ENCODE data around the gene HMOX2. TPM values are rescaled to one million over a fixed set of nuclear protein-coding genes. Genes with fewer than 3 reads are reported as not detected.
A peak's percentile ranks its signal among the peaks of the same experiment; 100 is the strongest.

Gene HMOX2
- polyA plus RNA-seq, 3 donors from 2014 or later: 130 to 225 (median 196) TPM

DNA sequence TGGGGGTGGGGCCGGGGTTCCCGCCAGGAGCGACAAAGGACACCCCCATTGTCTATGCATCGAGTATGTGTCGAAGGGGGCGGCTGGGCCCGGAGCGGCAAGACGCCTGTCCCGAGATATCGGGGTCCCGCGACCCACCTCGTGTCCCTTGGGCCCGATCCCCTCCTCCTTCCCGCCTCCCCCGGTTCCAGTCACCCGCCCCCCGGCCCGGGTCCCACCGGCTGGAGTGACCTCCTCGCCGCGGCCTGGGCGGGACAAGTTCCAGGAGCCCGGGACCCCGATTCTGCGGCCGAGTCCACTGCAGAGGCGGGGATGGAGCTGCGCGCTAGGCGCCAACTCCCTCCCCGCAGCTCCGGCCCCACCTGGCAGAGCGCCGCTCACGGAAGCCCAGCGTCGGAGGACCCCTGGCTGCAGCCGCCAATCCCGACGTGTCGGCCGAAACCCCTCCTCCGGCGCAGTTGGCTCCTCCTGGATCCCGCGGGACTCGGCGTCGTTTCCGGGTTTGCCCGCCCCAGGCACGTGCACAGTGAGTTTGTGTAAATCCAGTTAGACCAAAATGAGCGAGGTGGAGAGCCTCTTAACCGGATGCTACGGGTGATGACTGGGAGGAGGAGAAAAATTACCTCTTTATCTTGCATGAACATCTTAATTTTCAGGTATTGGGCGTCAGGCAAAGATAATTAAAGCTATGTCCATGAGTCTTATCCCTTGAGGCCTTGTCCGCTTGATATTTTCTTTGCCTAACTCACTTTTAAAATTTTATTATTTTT is 1.8 kb upstream of the HMOX2 start, which contains the start of gene NMRAL1:
Gene NMRAL1, minus strand, starts transcription at position 434 of the 770 bp plus-strand sequence. CDS start 493 bp downstream, outside the sequence.
- H3K27ac Mint-ChIP-seq: peak within 1 kb of the TSS; percentile 79 to 95 (median 94)
- H3K36me3 Mint-ChIP-seq: peaks cover 0 to 6% (median 4%) of the 10 kb centered on the region in 3 donors
- H3K9me3 Mint-ChIP-seq: no peaks in the 10 kb centered on the region
- H3K4me3 Mint-ChIP-seq: peak within 1 kb of the TSS; percentile 89 to 93 (median 91)
- H3K4me1 Mint-ChIP-seq: peaks cover 47 to 53% of the 10 kb centered on the region in 2 donors
- H3K27me3 Mint-ChIP-seq (ENCODE audit: low read depth in 3 of 3): peaks cover 4 to 5% (median 4%) of the 10 kb centered on the region in 3 donors
- DNase-seq: peak; percentile 82 to 86 (median 84)

DNA sequence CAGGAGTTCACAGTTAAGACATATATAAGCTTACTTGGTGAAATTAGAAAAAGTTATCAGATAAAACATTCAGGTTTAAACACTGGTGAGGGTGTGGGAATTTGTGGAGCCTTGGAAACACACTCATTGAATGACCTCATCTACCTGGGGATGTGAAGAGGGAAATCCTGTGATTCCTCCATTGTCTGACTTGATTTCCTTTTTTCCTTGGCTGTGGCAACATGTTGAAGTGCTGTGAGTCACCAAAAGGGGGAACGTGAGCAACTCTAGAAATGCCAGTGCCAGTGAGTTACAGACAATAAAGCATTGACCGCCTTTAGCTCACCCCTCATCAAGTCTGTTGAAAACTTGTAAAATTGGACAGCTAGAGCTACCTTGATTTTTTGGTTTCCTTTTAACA is 1.8 kb downstream of the HMOX2 start:
- H3K27me3 Mint-ChIP-seq (ENCODE audit: low read depth in 3 of 3): peaks cover 4 to 6% (median 6%) of the 10 kb centered on the region in 3 donors
- peak overlapping the region; percentile 90 to 93 (median 91) for H3K4me3 Mint-ChIP-seq
- H3K4me1 Mint-ChIP-seq: peaks cover 63 to 69% of the 10 kb centered on the region in 2 donors
- peak overlapping the region; percentile 82 to 90 (median 88) for H3K27ac Mint-ChIP-seq
- H3K36me3 Mint-ChIP-seq: peaks cover 2 to 6% (median 4%) of the 10 kb centered on the region in 3 donors
- DNase-seq: no peak
- H3K9me3 Mint-ChIP-seq: no peaks in the 10 kb centered on the region

DNA sequence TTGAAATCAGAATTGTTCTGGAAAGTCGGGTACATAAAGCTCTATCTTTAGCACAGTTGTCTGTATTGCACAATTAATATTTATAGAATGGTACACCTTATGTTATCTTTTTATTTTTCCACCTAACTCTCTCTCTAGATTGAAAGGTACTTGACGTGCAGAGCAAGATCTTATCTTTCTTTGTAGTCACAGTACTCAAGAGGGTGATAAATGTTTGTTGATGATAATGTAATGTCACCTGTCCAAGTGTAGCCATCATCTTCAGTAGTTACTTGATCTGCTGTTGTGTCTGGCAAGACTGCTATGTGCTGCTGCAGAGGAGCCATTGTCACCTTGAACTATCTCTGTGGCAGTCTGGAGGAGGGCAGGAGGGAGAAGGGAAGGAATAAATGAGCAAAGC is 5.3 kb downstream of the HMOX2 start:
- H3K27me3 Mint-ChIP-seq (ENCODE audit: low read depth in 3 of 3): peaks cover 0 to 4% (median 1%) of the 10 kb centered on the region in 3 donors
- H3K36me3 Mint-ChIP-seq: peaks cover 8 to 14% (median 10%) of the 10 kb centered on the region in 3 donors
- peak overlapping the region in 4 of 5 donors; percentile 0 to 47 (median 32) for H3K4me3 Mint-ChIP-seq
- DNase-seq: no peak
- H3K9me3 Mint-ChIP-seq: no peaks in the 10 kb centered on the region
- H3K4me1 Mint-ChIP-seq: peaks cover 59 to 60% of the 10 kb centered on the region in 2 donors
- peak overlapping the region; percentile 51 to 87 (median 74) for H3K27ac Mint-ChIP-seq

DNA sequence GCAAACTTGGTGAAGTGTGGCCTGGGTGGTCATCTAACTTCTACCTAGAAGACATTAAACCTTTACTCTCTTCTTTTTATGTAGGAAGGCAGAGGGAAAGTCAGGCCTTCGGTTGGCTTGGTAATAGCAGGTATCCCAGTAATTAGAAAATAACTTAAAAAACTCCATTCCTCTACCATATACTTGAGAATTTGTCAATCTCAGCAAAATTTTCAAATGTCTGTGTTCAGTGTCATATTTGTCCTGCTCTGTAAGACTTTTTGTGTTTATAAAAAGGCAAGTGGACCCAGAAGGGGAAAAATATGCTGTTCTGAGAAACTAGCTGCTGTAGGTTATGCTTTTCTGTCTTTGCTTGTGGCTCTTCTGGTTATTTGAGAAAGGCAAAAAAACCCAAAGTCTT is 5.8 kb downstream of the HMOX2 start:
- Mint-ChIP-seq H3K9me3 (no peaks in the 10 kb centered on the region), H3K4me1 (peaks cover 60 to 62% of the 10 kb centered on the region in 2 donors), H3K36me3 (peaks cover 8 to 14% (median 10%) of the 10 kb centered on the region in 3 donors), H3K4me3 (peak overlapping the region in 1 of 5 donors; percentile 36), H3K27ac (peak overlapping the region; percentile 51 to 87 (median 74)), H3K27me3 (ENCODE audit: low read depth in 3 of 3) (peaks cover 0 to 4% (median 1%) of the 10 kb centered on the region in 3 donors)
- DNase-seq: no peak

DNA sequence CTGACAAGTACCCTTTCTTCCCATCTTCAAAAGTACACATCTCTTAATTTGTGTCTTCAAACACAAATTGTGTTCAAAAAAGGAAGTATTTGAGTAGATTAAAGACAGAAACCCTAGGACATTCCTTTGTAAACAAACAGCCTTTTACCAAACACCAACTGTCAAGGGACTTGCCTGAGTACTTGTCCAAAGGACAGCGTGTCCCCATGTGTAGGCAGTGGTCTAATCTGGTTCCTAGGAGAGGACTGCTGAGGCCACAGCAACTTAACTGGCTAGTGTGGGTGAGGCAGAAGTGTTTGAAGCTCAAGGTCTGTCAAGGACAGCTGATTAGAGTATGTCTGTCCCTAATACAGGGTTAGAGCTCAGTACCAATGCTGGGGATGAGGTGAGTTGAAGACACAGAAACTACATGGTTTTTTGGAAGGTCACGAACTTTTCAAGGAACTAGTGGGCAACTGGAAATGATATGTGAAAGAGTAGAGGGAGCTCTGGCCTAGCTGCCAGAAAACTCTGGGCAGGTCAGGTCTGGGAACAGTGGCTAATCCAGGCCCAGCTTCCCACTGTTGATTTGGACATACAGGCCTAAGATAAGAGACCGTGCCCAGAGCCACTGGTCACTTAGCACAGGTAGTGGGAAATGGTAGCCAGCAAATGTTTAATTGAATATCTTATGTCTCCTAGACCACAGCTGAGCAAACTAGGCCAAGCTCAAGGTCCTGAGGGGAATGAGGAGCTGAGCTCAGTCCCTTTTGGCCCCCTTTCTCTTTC is 10.1 kb downstream of the HMOX2 start:
- peaks cover 0 to 7% (median 5%) of the 10 kb centered on the region in 3 donors for H3K27me3 Mint-ChIP-seq (ENCODE audit: low read depth in 3 of 3)
- H3K9me3 Mint-ChIP-seq: no peaks in the 10 kb centered on the region
- H3K4me3 Mint-ChIP-seq: peak overlapping the region in 2 of 5 donors; percentile 38 to 54
- peaks cover 71% of the 10 kb centered on the region in 2 donors for H3K4me1 Mint-ChIP-seq
- peak overlapping the region; percentile 67 to 96 (median 86) for H3K27ac Mint-ChIP-seq
- H3K36me3 Mint-ChIP-seq: peaks cover 10 to 24% (median 10%) of the 10 kb centered on the region in 3 donors
- no peak for DNase-seq

DNA sequence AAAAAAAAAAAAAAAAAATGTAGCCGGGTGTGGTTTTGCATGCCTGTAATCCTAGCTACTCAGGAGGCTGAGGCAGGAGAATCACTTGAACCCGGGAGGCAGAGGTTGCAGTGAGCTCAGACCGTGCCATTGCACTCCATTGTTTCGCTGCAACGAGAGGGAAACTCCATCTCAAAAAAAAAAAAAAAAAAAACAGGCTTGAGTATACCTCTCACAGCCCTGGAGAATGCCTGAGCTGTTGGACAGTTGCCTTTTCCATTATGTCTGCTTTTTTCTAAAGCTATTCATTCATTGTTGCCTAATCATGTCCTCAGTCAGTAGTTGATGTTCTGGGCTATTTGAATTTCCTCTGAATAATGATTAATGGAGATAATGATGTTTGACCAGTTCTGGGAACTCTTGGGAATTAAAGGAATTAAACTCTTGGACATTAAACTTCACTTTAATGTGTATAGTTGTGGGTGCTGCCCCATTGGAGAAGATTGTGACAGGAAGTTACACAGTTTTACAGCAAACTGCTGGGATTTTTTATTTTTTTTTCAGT is 11.8 kb downstream of the HMOX2 start:
- H3K27ac Mint-ChIP-seq: peak overlapping the region; percentile 86 to 98 (median 93)
- H3K9me3 Mint-ChIP-seq: no peaks in the 10 kb centered on the region
- DNase-seq: no peak
- H3K36me3 Mint-ChIP-seq: peaks cover 7 to 24% (median 10%) of the 10 kb centered on the region in 3 donors
- H3K4me3 Mint-ChIP-seq: peak overlapping the region; percentile 65 to 81 (median 77)
- H3K4me1 Mint-ChIP-seq: peaks cover 57 to 60% of the 10 kb centered on the region in 2 donors
- peaks cover 0 to 4% (median 4%) of the 10 kb centered on the region in 3 donors for H3K27me3 Mint-ChIP-seq (ENCODE audit: low read depth in 3 of 3)

DNA sequence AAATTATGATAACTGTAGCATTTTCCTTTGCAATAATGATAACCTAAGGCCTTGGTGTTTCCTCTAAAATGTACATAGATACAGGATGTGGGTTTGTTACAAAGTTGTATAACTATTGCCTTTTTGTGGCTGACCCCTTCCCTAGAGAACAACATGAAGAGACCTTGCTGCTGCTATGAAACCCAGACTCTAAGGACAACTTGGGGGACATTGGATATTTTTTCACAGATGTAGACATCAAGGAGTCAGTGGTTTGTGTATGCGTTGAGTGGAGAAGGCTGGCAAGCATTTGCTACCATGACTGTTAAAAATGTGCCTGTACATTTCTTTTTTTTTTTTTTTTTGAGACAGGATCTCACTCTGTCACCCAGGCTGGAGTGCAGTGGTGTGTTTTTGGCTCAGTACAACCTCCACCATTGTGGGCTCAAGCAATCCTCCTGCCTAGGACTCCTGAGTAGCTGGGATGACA is 12.3 kb downstream of the HMOX2 start:
- H3K9me3 Mint-ChIP-seq: no peaks in the 10 kb centered on the region
- peak overlapping the region; percentile 65 to 81 (median 77) for H3K4me3 Mint-ChIP-seq
- H3K36me3 Mint-ChIP-seq: peaks cover 5 to 27% (median 10%) of the 10 kb centered on the region in 3 donors
- H3K27ac Mint-ChIP-seq: peak overlapping the region; percentile 86 to 98 (median 93)
- peak; percentile 46 to 59 (median 57) for DNase-seq
- H3K4me1 Mint-ChIP-seq: peaks cover 58 to 62% of the 10 kb centered on the region in 2 donors
- peaks cover 0 to 4% (median 2%) of the 10 kb centered on the region in 3 donors for H3K27me3 Mint-ChIP-seq (ENCODE audit: low read depth in 3 of 3)

DNA sequence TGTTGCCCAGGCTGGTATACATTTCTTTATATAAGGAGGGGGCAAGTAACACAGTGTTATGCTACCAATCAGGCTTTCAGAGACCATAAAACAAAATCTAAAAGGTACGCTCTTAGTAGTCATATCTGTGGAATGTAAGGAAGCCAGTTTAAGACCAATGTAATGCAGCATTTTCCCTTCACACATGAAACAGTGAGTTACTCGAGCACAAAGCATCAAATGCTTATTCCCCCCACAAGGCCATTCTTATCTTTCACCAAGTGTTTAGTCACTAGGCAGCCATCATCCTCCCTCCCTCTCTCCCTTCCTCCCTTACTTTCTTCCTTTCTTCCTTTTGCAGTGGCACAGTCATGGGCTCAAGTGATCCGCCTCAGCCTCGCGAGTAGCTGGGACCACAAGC is 12.8 kb downstream of the HMOX2 start:
- peaks cover 63 to 67% of the 10 kb centered on the region in 2 donors for H3K4me1 Mint-ChIP-seq
- no peak for DNase-seq
- H3K4me3 Mint-ChIP-seq: peak overlapping the region; percentile 65 to 81 (median 77)
- peaks cover 0 to 4% (median 2%) of the 10 kb centered on the region in 3 donors for H3K27me3 Mint-ChIP-seq (ENCODE audit: low read depth in 3 of 3)
- no peaks in the 10 kb centered on the region for H3K9me3 Mint-ChIP-seq
- H3K27ac Mint-ChIP-seq: peak overlapping the region; percentile 86 to 98 (median 93)
- H3K36me3 Mint-ChIP-seq: peaks cover 5 to 27% (median 10%) of the 10 kb centered on the region in 3 donors

DNA sequence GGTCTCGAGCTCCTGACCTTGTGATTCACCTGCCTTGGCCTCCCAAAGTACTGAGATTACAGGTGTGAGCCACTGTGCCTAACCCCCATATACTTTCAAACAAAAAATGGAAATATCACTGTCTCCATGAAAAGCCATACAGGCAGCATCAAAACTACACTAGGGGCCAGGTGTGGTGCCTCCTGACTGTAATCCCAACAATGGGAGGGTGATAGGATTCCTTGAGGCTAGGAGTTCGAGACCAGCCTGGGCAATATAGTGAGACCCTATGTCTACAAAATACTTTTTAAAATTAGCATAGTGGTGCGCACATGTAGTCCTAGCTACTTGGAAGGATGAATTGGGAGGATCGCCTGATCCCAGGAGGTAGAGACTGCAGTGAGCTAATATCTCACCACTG is 15.7 kb downstream of the HMOX2 start:
- H3K27me3 Mint-ChIP-seq (ENCODE audit: low read depth in 3 of 3): peaks cover 0 to 4% (median 2%) of the 10 kb centered on the region in 3 donors
- peaks cover 0 to 24% (median 6%) of the 10 kb centered on the region in 3 donors for H3K36me3 Mint-ChIP-seq
- H3K4me1 Mint-ChIP-seq: peaks cover 75 to 76% of the 10 kb centered on the region in 2 donors
- no peak for DNase-seq
- H3K9me3 Mint-ChIP-seq: no peaks in the 10 kb centered on the region
- H3K4me3 Mint-ChIP-seq: no peak overlapping the region
- peak overlapping the region; percentile 40 to 98 (median 62) for H3K27ac Mint-ChIP-seq

DNA sequence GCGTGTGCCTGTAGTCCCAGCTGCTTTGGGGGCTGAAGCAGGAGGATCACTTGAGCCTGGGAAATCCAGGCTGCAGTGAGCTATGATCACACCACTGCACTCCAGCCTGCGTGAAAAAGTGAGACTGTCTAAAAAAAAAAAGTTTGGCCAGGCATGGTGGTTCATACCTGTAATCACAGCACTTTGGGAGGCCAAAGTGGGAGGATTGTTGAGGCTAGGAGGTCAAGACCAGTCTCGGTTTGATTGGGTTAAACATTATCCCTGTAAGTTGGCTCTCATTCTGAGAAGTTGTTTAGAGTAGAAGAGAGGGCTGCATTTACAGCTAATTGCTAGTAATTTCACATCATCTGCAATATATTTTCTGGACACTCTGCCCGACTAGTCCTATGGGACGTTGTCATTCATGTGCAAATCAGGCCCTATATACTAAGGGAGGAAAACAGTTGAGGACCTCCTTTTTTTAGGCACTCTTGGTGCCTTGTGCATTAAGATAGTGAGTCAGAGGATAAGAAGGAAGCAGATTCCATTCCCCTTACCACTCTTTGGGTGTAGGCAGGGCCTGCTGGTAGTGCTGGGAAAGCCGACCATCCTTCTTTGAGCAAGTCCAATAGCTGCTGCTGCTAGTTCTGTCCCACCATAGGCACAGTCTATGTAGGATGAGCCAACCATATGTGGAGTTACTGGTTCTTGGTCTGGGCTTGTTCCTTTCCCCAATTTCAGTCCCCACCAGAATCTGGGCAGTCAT is 18.7 kb downstream of the HMOX2 start:
- H3K27me3 Mint-ChIP-seq (ENCODE audit: low read depth in 3 of 3): peaks cover 0 to 4% (median 0%) of the 10 kb centered on the region in 3 donors
- peak overlapping the region; percentile 46 to 87 (median 82) for H3K27ac Mint-ChIP-seq
- no peak for DNase-seq
- peaks cover 77 to 79% of the 10 kb centered on the region in 2 donors for H3K4me1 Mint-ChIP-seq
- H3K9me3 Mint-ChIP-seq: no peaks in the 10 kb centered on the region
- peaks cover 6 to 24% (median 7%) of the 10 kb centered on the region in 3 donors for H3K36me3 Mint-ChIP-seq
- H3K4me3 Mint-ChIP-seq: peak overlapping the region in 3 of 5 donors; percentile 8 to 51 (median 42)

DNA sequence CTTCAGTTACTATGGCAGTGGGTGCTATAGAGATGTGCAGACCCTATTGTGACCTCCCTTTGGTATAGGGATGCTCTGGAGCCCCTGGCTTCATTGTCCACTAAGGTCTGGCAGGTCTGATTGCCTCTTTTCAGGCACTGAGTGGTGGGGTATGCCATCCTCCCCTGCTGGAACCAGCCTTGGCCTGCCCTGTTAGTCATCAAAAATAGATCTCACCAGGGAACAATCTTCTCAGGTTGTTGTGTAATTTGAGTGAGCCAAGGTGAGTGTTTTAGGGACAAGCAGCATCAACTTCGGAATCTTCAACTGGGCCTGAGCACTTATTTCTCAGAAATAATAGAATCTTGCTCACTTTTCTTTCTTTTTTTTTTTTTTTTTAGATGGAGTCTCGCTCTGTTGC is 19.6 kb downstream of the HMOX2 start:
- Mint-ChIP-seq H3K4me1 (peaks cover 77 to 78% of the 10 kb centered on the region in 2 donors), H3K36me3 (peaks cover 1 to 19% (median 7%) of the 10 kb centered on the region in 3 donors), H3K27ac (peak overlapping the region; percentile 46 to 87 (median 82)), H3K27me3 (ENCODE audit: low read depth in 3 of 3) (peaks cover 0 to 3% (median 0%) of the 10 kb centered on the region in 3 donors), H3K9me3 (no peaks in the 10 kb centered on the region), H3K4me3 (no peak overlapping the region)
- no peak for DNase-seq

DNA sequence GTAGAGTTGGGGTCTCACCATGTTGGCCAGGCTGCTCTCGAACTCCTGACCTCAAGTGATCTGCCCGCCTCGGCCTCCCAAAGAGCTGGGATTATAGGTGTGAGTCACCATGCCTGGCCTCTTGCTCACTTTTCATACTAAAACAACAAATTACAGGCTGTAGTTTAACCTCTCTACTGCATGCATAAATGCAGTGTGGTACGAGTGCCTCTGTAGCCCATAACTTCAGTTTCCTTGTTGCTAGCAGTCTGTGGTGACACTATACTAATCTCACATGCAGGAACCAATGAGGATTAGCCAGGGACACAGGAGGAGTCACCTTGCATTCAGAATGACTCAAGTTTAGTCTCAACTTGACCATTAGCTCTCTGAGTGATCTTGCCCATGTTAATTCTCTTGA is 20.1 kb downstream of the HMOX2 start:
- Mint-ChIP-seq H3K27me3 (ENCODE audit: low read depth in 3 of 3) (no peaks in the 10 kb centered on the region), H3K4me3 (no peak overlapping the region), H3K27ac (peak overlapping the region in 4 of 6 donors; percentile 13 to 84 (median 75)), H3K4me1 (peaks cover 77 to 78% of the 10 kb centered on the region in 2 donors), H3K9me3 (no peaks in the 10 kb centered on the region), H3K36me3 (peaks cover 2 to 17% (median 7%) of the 10 kb centered on the region in 3 donors)
- DNase-seq: no peak

Measured in immature natural killer cell (primary cell).